H9 (cell line): ENCODE measurements around the gene SLC22A13. TPM values are rescaled to one million over a fixed set of nuclear protein-coding genes. Genes with fewer than 3 reads are reported as not detected.

Experiments used
- DNase-seq: peaks from one replicate; pipeline ENCODE4 v3.0.0-alpha.2; 2017
- H2AFZ ChIP-seq: one replicate; pipeline ENCODE4 v1.6.1; 2013; ENCODE audit warnings: mild to moderate bottlenecking, low read length, control low read depth, moderate library complexity
- H2AK5ac ChIP-seq: 2 replicates; pipeline ENCODE4 v1.6.1; 2013; ENCODE audit warnings: low read length, control low read depth, mixed read lengths; ENCODE audit not compliant: insufficient read length
- H2BK120ac ChIP-seq: one replicate; pipeline ENCODE4 v1.6.1; 2013; ENCODE audit warnings: low read depth, mild to moderate bottlenecking, low read length, control low read depth, inconsistent platforms; ENCODE audit not compliant: poor library complexity, severe bottlenecking
- H2BK12ac ChIP-seq: 2 replicates; pipeline ENCODE4 v1.6.1; 2013; ENCODE audit warnings: low read length, control low read depth, mixed read lengths, low read depth; ENCODE audit not compliant: insufficient read length
- H2BK15ac ChIP-seq: 2 replicates; pipeline ENCODE4 v1.6.1; 2013; ENCODE audit warnings: low read depth, low read length, control low read depth
- H2BK20ac ChIP-seq: one replicate; pipeline ENCODE4 v1.6.1; 2013; ENCODE audit warnings: low read depth, mild to moderate bottlenecking, low read length, control low read depth, inconsistent platforms; ENCODE audit not compliant: poor library complexity, severe bottlenecking
- H2BK5ac ChIP-seq: 2 replicates; pipeline ENCODE4 v1.6.1; 2013; ENCODE audit warnings: low read length, control low read depth, mixed read lengths; ENCODE audit not compliant: insufficient read length
- H3K14ac ChIP-seq: 2 replicates; pipeline ENCODE4 v1.6.1; 2013; ENCODE audit warnings: low read length, control low read depth; ENCODE audit not compliant: insufficient read depth
- H3K18ac ChIP-seq: 2 replicates; pipeline ENCODE4 v1.6.1; 2013; ENCODE audit warnings: low read depth, mild to moderate bottlenecking, mixed read lengths, low read length, control low read depth; ENCODE audit not compliant: insufficient read length
- H3K23ac ChIP-seq: 2 replicates; pipeline ENCODE4 v1.6.1; 2013; ENCODE audit warnings: low read length, control low read depth, mixed read lengths, low read depth; ENCODE audit not compliant: insufficient read length
- H3K23me2 ChIP-seq: 2 replicates; pipeline ENCODE4 v1.6.1; 2013; ENCODE audit warnings: low read depth, mild to moderate bottlenecking, mixed read lengths, low read length, control low read depth; ENCODE audit not compliant: insufficient read length, poor library complexity, severe bottlenecking
- H3K27ac ChIP-seq: 2 replicates; pipeline ENCODE4 v1.5.1; 2013; ENCODE audit warnings: low read length, control low read depth, mixed read lengths, low read depth; ENCODE audit not compliant: insufficient read length
- H3K27me3 ChIP-seq: 2 replicates; pipeline ENCODE4 v1.6.1; 2013; ENCODE audit warnings: low read length, control low read depth, inconsistent platforms; ENCODE audit not compliant: insufficient read depth
- H3K4ac ChIP-seq: 2 replicates; pipeline ENCODE4 v1.6.1; 2013; ENCODE audit warnings: low read depth, mild to moderate bottlenecking, control low read depth, inconsistent platforms, low read length, moderate library complexity
- H3K4me1 ChIP-seq: 2 replicates; pipeline ENCODE4 v1.6.1; 2013; ENCODE audit warnings: low read length, control low read depth, inconsistent platforms; ENCODE audit not compliant: insufficient read depth
- H3K4me2 ChIP-seq: 2 replicates; pipeline ENCODE4 v1.6.1; 2013; ENCODE audit warnings: low read length, control low read depth, mixed read lengths; ENCODE audit not compliant: insufficient read length, insufficient read depth
- H3K56ac ChIP-seq: 2 replicates; pipeline ENCODE4 v1.6.1; 2013; ENCODE audit warnings: low read depth, mild to moderate bottlenecking, mixed read lengths, low read length, control low read depth; ENCODE audit not compliant: insufficient read length
- H3K79me1 ChIP-seq: 2 replicates; pipeline ENCODE4 v1.6.1; 2013; ENCODE audit warnings: low read depth, mild to moderate bottlenecking, moderate library complexity, low read length, control low read depth, inconsistent platforms; ENCODE audit not compliant: insufficient read depth, poor library complexity, severe bottlenecking
- H3K79me2 ChIP-seq: 2 replicates; pipeline ENCODE4 v1.6.1; 2013; ENCODE audit warnings: low read length, control low read depth, inconsistent platforms; ENCODE audit not compliant: insufficient read depth
- H3K9ac ChIP-seq: 2 replicates; pipeline ENCODE4 v1.6.1; 2013; ENCODE audit warnings: low read length, control low read depth, mixed read lengths; ENCODE audit not compliant: insufficient read length; ENCODE audit errors: extremely low read depth
- H3K9me3 ChIP-seq: one replicate; pipeline ENCODE4 v1.6.1; 2013; ENCODE audit warnings: low read depth, low read length, inconsistent platforms; ENCODE audit not compliant: control insufficient read depth
- H3T11ph ChIP-seq: one replicate; pipeline ENCODE4 v1.6.1; 2013; ENCODE audit warnings: mild to moderate bottlenecking, low read length, control low read depth, inconsistent platforms
- H4K20me1 ChIP-seq: one replicate; pipeline ENCODE4 v1.6.1; 2013; ENCODE audit not compliant: control insufficient read depth, insufficient read length, insufficient read depth
- H4K5ac ChIP-seq: 2 replicates; pipeline ENCODE4 v1.6.1; 2013; ENCODE audit warnings: low read depth, mild to moderate bottlenecking, mixed read lengths, low read length, control low read depth; ENCODE audit not compliant: insufficient read length
- H4K8ac ChIP-seq: replicated peaks from 2 replicates; pipeline ENCODE4 v1.6.1; 2013; ENCODE audit warnings: low read length, control low read depth, mixed read lengths, low read depth; ENCODE audit not compliant: insufficient read length
- H4K91ac ChIP-seq: 2 replicates; pipeline ENCODE4 v1.6.1; 2013; ENCODE audit warnings: low read depth, mild to moderate bottlenecking, moderate library complexity, mixed read lengths, low read length, control low read depth; ENCODE audit not compliant: insufficient read length
- H3K27ac Mint-ChIP-seq, 3 experiments: 2 replicates in 2 of 3; 3 replicates in 1 of 3; pipeline ENCODE4 v1.8.0; 2020 to 2021; ENCODE audit warnings: mixed read lengths in 3 of 3, mild to moderate bottlenecking in 1 of 3, moderate library complexity in 1 of 3
- H3K27me3 Mint-ChIP-seq: 2 replicates; pipeline ENCODE4 v1.8.0; 2021; ENCODE audit warnings: low read depth, mild to moderate bottlenecking, moderate library complexity, mixed read lengths
- H3K36me3 Mint-ChIP-seq, 3 experiments: 2 replicates in 2 of 3; 3 replicates in 1 of 3; pipeline ENCODE4 v1.8.0; 2020 to 2021; ENCODE audit warnings: low read depth in 3 of 3, mixed read lengths in 3 of 3; ENCODE audit not compliant: insufficient read depth in 1 of 3
- H3K4me1 Mint-ChIP-seq, 2 experiments: 2 replicates each; pipeline ENCODE4 v1.8.0; 2020; ENCODE audit warnings: mixed read lengths in 2 of 2
- H3K4me3 Mint-ChIP-seq, 2 experiments: 2 replicates in 1 of 2; 3 replicates in 1 of 2; pipeline ENCODE4 v1.8.0; 2020 to 2021; ENCODE audit warnings: mild to moderate bottlenecking in 2 of 2, mixed read lengths in 2 of 2, moderate library complexity in 1 of 2
- H3K9me3 Mint-ChIP-seq, 2 experiments: 2 replicates in 1 of 2; 3 replicates in 1 of 2; pipeline ENCODE4 v1.8.0; 2020; ENCODE audit warnings: mild to moderate bottlenecking in 2 of 2, mixed read lengths in 2 of 2, moderate library complexity in 1 of 2
- CTCF ChIP-seq: fragments of 200-600 bp; sonication (generic); conservative IDR thresholded peaks from 3 replicates; pipeline ENCODE4 v1.8.0; 2021; ENCODE audit warnings: antibody characterized with exemption, mild to moderate bottlenecking
- WGBS: extraction: QIAGEN DNeasy Blood & Tissue Kit; methylation state at CpG from one replicate; pipeline ENCODE4 v1.1.7; 2013; ENCODE audit warnings: missing lambda C conversion rate, low lambda C conversion rate, mixed read lengths; ENCODE audit not compliant: insufficient read length; ENCODE audit errors: extremely low coverage; 5-methylcytosine and 5-hydroxymethylcytosine counted together
- total RNA-seq: library from RNA; stranded (reverse); gene quantifications from 2 replicates; pipeline ENCODE4 v1.2.1, GENCODE V29; 2021

SLC22A13 gene
- total RNA-seq, 1 experiment from 2014 or later = not detected

- no peak overlapping the region for H3K4ac ChIP-seq
- WGBS = no CpG with 5 or more reads among the region's 5 CpGs
- no peak overlapping the region for H3K9ac ChIP-seq
- H3K27me3 ChIP-seq = no peaks in the 10 kb centered on the region
- H2AFZ ChIP-seq = no peak overlapping the region
- H4K8ac ChIP-seq = no peak overlapping the region
- Mint-ChIP-seq H3K27me3 (peaks cover 1% of the 10 kb centered on the region; the same call in 1 of the 2 replicates), H3K4me3 (no peak overlapping the region), H3K36me3 (no peaks in the 10 kb centered on the region), H3K4me1 (peaks cover 11% of the 10 kb centered on the region in 2 experiments), H3K9me3 (no peaks in the 10 kb centered on the region), H3K27ac (no peak overlapping the region; a peak in 1 of 7 replicates)
- H3K14ac ChIP-seq = no peak overlapping the region
- no peaks in the 10 kb centered on the region for H4K20me1 ChIP-seq
- no peak overlapping the region for H2AK5ac ChIP-seq
- no peaks in the 10 kb centered on the region; the same call in none of the 2 replicates for H3K4me1 ChIP-seq
- H4K5ac ChIP-seq = no peak overlapping the region
- H4K91ac ChIP-seq = no peak overlapping the region
- no peak overlapping the region for H2BK15ac ChIP-seq
- H3K23me2 ChIP-seq = no peaks in the 10 kb centered on the region
- no peak for DNase-seq
- no peak overlapping the region for H2BK120ac ChIP-seq
- no peak overlapping the region for H3K23ac ChIP-seq
- H3K79me2 ChIP-seq = no peaks in the 10 kb centered on the region
- no peak for TF ChIP-seq CTCF
- H2BK5ac ChIP-seq = no peak overlapping the region
- H2BK20ac ChIP-seq = no peak overlapping the region
- H3K18ac ChIP-seq = no peak overlapping the region
- no peak overlapping the region for H3K27ac ChIP-seq
- H3K79me1 ChIP-seq = no peaks in the 10 kb centered on the region
- no peak overlapping the region for H3T11ph ChIP-seq
- H3K9me3 ChIP-seq = no peaks in the 10 kb centered on the region
- H3K56ac ChIP-seq = no peak overlapping the region
- no peak overlapping the region for H3K4me2 ChIP-seq
- no peak overlapping the region for H2BK12ac ChIP-seq
Measured at GRCh38 chr3:38271553-38271952, 5.9 kb downstream of the SLC22A13 start.
